GM10847 (cell line): ENCODE measurements around the gene PCNX1.

Source experiments
- POLR2A ChIP-seq: IDR thresholded peaks from 2 replicates; pipeline ENCODE4 v1.6.1; 2011; ENCODE audit not compliant: insufficient read length; ENCODE audit errors: extremely low read depth

PCNX1 gene

DNA sequence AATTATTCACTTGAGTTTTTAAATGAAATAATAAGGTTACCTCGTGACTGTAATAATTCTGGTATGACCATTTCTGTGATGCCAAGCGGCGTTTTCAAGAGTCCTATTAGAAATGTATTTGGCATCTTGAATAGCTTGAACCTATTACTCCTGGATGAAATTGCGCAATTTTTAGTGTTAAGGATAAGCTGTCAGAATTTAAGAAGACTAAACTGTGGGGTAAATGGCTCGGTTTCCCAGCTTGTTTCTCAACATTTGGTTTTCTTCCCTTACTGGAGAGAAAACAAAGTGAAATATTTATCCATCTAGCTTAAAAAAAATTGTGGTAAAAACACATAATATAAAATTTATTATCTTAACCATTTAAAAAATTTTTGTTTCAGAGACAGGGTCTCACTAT is 26.8 kb downstream of the PCNX1 start:
- no peak for TF ChIP-seq POLR2A

DNA sequence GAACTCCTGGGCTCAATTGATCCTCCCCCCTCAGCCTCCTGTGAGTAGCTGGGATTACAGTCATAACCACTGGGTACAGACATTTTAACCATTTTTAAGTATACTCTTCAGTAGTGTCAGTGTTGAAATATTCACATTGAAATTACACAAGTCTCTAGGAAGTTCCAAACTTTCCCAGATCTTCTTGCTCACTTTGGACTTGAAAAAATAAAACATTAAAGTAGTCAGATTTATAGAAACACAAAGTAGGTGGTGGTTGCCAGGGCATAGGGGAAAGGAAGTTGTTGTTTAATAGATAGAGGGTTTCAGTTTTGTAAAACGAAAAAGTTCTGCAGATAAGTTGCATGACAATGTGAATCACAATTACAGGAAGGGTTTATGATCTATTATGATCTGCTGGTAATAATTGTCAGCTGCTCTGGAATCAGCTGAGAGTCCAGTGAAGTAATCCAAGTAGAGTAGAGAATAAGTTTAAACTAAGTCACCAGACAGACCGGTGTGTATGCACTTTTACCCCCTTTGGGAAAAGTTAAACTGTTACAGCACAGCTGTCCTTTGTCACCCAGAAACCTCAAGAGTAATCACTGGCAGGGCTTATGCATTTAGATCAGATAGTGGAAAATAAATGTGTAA is 27.4 kb downstream of the PCNX1 start:
- TF ChIP-seq POLR2A, result no peak

GRCh38 chr14:70935135-70935534 is 27.9 kb downstream of the PCNX1 start:
- no peak for TF ChIP-seq POLR2A

DNA sequence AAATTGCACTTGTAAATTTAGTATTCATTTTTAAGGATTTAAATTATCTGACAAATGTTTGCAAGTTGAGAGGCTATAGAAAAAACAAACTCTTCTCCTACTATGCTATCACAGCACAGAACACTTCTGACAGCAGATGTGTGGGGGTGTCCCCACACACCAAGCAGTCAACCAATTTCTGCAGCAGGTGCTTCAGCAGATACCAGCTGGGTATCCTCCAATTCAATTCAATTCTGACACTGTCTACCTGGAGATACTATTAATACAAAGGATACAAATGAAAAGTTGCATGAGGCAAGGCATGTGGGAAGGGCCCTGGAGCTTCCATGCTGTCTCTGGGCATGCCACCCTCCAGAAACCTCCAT is 35.1 kb downstream of the PCNX1 start:
- TF ChIP-seq POLR2A, result no peak

GRCh38 chr14:70943838-70944237 is 36.6 kb downstream of the PCNX1 start:
- no peak for TF ChIP-seq POLR2A

DNA sequence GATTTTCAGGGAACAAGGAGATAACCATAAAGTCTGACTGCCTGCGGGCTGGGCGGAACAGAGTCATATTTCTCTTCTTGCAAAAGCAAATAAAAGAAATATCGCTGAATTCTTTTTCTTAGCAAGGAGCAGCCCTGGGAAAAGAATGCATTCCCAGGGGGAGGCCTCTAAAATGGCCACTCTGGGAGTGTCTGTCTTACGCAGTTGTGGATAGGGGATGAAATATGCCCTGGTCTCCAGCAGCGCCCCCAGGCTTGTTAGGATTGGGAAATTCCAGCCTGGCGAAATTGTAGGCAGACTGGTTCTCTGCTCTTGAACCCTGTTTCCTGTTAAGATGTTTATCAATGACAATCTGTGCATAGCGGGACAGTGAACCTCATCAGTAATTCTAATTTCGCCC is 40.5 kb downstream of the PCNX1 start:
- TF ChIP-seq POLR2A, result no peak

DNA sequence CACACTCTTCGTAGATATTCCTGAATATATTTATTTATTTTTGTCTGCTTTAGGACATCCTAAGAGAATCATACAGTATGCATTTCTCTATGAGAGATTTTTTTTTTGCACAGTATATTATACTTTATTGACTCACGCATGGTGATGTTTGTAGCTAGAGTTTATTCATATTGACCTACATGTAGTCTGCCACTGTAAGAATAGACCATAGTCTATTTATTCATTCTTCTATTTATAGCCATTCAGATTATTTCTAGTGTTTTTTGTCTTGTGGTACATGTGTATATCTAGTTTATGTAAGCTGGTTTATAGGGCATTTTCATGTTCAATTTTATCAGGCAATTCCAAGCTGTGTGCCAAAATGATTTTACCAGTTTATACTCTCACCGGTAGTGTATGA is 45.2 kb downstream of the PCNX1 start:
- no peak for TF ChIP-seq POLR2A

DNA sequence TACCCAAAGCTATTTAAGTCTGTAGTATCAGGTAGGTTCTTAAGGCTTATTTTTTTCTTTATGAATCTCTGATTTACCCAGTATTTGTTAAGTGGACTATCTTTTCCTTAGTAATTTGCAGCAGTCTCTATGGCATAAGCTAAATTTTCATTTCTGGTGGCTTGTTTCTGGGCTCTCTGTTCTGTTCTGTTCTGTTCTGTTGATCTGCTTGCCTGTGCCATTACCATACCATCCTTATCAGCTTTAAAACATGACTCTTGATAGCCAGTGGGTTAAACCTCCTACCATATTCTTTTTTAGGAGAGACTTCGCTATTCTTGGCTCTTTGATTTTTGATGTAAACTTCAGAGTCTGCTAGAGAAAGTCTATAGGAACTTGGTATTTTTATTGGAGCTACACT is 46.8 kb downstream of the PCNX1 start:
- no peak for TF ChIP-seq POLR2A

DNA sequence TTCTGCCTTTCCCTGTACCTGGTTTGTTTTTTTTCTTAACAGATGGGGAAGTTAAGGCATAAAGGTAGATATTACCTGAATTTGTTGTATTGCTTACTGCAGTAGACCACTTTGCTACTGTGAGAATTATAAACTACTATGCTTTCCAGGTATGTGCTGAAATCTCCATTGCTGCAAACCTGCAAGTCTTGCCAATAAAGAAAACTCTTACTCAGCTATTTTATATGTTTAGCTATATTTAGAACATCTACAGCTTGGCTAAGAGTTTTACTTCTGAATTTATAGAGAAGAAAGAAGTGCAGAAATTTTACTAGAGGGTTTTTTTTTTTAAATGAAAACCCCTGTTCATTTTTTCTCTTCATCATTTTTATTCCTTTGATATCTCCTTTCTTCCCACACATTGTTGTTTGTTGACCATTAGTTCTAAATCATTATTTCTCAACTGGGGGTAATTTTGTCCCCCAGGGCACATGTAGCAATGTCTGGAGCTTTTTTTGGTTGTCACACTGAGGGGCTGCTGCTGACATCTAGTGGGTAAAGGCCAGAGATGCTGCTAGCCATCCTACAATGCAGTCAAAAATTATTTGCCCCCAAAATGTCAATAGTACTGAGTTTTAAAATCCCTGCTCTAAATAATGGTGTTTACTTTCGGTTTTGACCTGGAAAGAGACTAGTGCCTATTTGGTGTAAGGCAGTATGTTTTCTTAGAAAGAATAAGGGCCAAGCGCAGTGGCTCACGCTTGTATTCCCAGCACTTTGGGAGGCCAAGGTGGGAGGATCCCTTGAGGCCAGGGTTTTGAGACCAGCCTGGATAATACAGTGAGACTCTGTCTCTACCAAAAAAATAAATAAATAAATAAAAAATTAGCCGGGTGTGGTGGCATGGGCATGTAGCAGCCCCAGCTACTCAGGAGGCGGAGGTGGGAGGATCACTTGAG is 48.6 kb downstream of the PCNX1 start:
- no peak for TF ChIP-seq POLR2A

DNA sequence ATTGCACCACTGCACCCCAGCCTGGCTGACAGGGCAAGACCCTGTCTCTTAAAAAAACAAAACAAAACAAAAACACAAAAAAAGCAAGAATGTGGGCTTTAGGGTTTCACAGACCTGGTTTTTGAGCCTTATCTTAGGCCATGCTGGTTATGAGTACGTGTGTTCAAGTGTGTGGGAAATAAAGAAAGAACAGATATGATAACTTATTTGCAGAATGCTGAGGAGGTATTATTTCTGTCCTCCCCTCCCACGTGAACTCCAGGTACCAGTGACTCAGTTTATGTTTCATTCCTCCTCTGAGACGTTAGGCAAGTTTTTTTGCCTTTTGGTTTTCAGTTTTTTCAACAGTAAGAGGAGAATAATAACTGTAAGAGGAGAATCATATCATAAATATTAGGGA is 49.3 kb downstream of the PCNX1 start:
- no peak for TF ChIP-seq POLR2A

DNA sequence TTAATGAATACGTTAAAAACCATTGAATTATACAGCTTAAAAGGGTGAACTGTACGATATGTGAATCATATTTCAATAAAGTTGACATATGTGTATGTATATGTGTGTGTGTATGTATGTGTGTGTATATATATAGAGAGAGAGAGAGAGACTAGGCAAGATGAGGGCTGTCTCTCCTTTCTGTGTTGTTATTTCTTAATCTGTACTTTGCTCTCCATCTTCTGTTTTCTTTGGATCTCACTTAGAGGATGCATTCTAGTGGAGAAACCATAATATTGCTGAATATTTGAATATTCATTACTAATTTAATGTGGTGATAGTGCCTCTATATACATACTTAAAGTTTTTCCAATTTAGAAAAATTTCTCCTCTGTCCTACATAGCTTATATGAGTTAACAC is 50.5 kb downstream of the PCNX1 start:
- no peak for TF ChIP-seq POLR2A

- no peak for TF ChIP-seq POLR2A
Measured at GRCh38 chr14:70962935-70963334, 55.7 kb downstream of the PCNX1 start.

GRCh38 chr14:70964492-70964891 is 57.2 kb downstream of the PCNX1 start:
- no peak for TF ChIP-seq POLR2A

GRCh38 chr14:70971560-70971959 is 64.3 kb downstream of the PCNX1 start:
- no peak for TF ChIP-seq POLR2A

DNA sequence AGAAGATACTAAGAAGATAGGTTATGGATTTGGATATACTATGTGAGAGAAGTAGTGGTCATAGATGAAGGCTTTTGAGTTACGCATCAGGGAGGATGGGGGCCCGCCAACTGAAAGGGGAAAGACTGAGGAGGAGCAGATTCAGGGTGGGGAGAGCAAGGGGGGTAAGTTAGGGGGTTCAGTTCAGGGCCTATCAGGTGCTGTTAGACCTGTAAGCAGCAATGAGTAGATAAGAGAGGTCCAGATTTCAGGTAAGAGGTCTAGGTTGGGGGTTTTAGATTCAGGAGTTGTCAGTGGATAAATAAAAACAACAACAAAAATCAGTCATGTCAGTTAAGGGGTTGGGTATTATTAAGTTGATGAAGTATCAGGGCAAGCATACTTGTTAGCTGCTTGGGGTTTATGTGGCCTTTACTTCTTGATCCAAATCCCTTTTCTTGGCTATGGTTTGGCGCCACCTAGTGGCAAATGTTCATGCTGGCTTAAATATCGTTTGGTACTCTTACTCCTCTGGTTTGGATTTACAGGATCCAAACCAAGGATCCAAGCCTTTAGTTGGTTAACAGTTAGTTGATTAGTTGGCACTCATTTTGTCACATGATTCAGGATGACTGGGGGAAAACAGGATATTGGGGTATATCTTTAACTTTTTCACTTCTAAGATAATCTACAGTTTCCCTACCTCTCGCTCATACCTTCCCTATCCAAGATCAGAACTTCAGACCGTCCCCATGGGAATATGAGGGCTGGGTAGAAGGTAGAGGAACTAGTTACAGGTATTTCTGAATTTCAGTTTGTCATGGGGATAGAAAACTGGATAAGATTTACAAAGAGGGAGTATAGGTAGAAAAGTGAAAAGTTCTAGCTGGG is 65.1 kb downstream of the PCNX1 start:
- no peak for TF ChIP-seq POLR2A

- TF ChIP-seq POLR2A, result no peak
Measured at GRCh38 chr14:70976591-70976990, 69.3 kb downstream of the PCNX1 start.
